ENCODE measurements around the gene GATAD2A.

DNA sequence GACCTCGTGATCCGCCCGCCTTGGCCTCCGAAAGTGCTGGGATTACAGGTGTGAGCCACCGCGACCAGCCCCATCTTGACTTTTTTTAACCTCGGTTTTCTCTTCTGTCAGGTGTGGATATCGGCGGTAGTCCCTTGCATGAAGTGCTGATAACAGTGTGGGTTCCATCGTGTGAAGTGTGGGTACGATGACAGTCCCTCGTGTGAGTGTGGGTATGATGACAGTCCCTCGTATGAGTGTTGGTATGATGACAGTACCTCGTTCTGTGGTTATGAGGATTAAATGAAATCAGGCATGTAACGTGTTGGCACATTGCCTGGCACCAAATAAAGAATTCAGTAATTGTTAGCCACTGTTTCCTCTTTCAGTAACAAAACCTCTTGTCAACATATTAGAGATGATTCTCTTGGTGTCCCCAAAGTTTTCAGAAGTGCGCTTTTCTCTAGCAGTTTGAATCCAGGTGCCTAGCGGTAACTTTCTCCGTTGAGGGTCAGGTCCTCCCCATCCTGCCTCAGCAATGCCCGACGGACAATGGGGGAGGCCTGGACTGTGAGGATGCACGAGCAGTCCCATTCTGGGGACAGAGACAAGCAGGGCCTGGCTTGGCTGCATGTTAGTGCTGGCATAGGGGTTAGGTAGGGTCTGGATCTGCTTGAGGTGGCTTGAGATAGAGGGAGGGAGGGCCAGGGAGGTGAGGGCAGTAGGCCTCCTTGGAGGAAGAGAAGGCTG lies 15.3 kb downstream of the GATAD2A start:
- TF ChIP-seq, protein P1, sequence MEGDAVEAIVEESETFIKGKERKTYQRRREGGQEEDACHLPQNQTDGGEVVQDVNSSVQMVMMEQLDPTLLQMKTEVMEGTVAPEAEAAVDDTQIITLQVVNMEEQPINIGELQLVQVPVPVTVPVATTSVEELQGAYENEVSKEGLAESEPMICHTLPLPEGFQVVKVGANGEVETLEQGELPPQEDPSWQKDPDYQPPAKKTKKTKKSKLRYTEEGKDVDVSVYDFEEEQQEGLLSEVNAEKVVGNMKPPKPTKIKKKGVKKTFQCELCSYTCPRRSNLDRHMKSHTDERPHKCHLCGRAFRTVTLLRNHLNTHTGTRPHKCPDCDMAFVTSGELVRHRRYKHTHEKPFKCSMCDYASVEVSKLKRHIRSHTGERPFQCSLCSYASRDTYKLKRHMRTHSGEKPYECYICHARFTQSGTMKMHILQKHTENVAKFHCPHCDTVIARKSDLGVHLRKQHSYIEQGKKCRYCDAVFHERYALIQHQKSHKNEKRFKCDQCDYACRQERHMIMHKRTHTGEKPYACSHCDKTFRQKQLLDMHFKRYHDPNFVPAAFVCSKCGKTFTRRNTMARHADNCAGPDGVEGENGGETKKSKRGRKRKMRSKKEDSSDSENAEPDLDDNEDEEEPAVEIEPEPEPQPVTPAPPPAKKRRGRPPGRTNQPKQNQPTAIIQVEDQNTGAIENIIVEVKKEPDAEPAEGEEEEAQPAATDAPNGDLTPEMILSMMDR (IDR thresholded peaks at IDR 0.05; ENCODE audit: insufficient read depth, low read length), result no peak
- TF ChIP-seq, protein P2, sequence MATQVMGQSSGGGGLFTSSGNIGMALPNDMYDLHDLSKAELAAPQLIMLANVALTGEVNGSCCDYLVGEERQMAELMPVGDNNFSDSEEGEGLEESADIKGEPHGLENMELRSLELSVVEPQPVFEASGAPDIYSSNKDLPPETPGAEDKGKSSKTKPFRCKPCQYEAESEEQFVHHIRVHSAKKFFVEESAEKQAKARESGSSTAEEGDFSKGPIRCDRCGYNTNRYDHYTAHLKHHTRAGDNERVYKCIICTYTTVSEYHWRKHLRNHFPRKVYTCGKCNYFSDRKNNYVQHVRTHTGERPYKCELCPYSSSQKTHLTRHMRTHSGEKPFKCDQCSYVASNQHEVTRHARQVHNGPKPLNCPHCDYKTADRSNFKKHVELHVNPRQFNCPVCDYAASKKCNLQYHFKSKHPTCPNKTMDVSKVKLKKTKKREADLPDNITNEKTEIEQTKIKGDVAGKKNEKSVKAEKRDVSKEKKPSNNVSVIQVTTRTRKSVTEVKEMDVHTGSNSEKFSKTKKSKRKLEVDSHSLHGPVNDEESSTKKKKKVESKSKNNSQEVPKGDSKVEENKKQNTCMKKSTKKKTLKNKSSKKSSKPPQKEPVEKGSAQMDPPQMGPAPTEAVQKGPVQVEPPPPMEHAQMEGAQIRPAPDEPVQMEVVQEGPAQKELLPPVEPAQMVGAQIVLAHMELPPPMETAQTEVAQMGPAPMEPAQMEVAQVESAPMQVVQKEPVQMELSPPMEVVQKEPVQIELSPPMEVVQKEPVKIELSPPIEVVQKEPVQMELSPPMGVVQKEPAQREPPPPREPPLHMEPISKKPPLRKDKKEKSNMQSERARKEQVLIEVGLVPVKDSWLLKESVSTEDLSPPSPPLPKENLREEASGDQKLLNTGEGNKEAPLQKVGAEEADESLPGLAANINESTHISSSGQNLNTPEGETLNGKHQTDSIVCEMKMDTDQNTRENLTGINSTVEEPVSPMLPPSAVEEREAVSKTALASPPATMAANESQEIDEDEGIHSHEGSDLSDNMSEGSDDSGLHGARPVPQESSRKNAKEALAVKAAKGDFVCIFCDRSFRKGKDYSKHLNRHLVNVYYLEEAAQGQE (IDR thresholded peaks at IDR 0.05; ENCODE audit: insufficient replicate concordance, low read depth), result no peak
- peak; percentile 68; the same call in 1 of the 2 replicates for TF ChIP-seq POLR2AphosphoS5 (IDR thresholded peaks at IDR 0.05; ENCODE audit: low read depth)
- no peak for TF ChIP-seq GABPA (IDR thresholded peaks at IDR 0.05; ENCODE audit: low read depth)
- no peak for TF ChIP-seq SPI1 (IDR thresholded peaks at IDR 0.05; ENCODE audit: borderline replicate concordance, low read depth)
